Kasumi-1 (cell line): ENCODE data around the gene RELCH.
A peak's percentile ranks its signal among the peaks of the same experiment; 100 is the strongest.

Experiments used
- DNase-seq, 2 experiments: peaks; one replicate each; lab custom pipeline; 2025; lab: John Stamatoyannopoulos, UW

RELCH gene

GRCh38 chr18:62196079-62196478 lies 9.0 kb downstream of the RELCH start:
- DNase-seq, result no peak

DNA sequence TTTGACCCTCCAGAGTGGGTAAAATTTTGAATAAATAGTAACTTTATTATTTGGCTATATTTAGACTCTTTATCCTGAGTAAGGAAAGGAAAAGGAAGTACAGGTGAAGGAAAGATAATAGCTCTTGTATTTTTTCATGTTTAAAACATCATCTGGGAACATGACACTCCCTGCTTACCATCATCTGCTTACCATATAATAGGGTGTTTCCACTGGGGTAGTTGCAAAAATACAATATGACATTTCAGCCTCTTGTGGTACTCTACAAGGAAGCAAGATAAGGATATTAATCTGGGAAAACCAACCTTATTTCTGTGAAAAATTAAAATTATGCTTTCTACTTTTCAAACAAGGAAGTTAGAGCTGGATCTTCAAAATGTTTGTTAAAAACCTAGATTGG lies 9.9 kb downstream of the RELCH start:
- no peak for DNase-seq

GRCh38 chr18:62198259-62198658 lies 11.2 kb downstream of the RELCH start:
- DNase-seq, result no peak

- DNase-seq, result no peak
These were observed 12.6 kb downstream of the RELCH start for GRCh38 chr18:62199629-62200028.

- DNase-seq, result no peak
These were observed 13.3 kb downstream of the RELCH start for GRCh38 chr18:62200121-62200914.

DNA sequence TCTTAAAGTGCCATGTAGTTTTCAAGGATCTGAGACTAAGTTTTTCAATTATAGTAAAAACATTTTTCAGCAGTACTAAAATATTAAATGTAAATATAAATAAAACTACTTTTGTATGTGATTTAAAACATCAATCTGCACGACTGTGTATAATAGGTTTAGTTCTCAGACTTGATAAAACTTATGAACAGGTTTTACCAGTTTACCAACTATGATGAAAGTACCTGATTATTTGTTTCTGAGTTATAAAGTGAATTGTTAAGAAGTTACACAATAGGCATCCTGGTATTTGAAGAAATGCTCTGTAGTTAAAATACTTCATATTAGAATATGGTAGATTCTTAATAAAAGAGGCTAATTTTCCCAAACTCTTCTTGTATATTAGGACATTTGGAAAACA lies 14.8 kb downstream of the RELCH start:
- DNase-seq, result no peak

DNA sequence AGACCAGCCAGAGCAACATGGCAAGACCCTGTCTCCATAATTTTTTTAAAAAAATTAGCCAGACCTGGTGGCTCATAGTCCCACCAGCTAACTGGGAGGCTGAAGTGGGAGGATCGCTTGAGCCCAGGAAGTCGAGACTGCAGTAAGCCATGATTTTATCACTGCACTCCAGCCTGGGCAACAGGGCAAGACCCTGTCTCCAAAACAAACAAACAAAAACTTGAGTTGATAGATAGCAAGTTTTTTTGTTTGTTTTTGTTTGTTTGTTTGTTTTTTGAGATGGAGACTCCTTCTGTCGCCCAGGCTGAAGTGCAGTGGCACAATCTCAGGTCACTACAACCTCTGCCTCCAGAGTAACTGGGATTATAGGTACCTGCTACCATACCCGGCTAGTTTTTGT lies 18.8 kb downstream of the RELCH start:
- no peak for DNase-seq

- DNase-seq, result no peak
These were observed 19.5 kb downstream of the RELCH start for GRCh38 chr18:62206593-62206992.

DNA sequence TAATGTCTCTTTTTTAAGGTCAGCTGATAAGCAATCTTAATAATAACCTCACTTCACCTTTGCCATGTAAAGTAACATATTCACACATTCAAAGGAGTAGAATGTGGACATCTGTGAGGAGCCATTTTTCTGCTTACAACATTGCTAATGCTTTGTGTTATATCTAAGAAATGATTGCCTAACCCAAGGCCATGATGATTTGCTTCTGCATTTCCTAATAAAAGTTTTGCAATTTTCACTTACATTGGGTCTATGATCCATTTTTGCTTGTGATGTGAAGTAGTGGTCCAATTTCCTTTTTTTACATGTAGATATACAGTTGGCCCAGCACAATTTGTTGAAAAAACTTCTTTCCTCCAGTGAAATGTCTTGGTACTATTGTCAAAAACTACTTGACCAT lies 22.0 kb downstream of the RELCH start:
- no peak for DNase-seq

DNA sequence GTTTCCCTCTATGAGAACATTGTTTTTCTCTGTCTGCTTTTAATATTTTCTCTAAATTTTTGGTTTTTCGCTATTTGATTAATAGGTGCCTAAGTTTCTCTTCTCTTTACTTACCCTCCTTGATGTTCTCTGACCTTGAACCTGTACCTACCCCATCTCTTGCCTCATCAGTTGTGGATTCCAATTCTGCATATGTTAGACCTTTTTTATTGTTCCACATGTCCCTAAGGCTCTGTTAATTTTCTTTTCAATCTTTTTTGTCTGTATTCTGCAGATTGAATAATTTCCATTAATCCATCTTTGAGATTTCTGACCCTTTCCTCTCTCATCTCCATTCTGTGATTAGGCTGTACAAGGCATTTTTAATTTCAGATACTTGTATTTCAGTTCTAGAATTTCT lies 23.1 kb downstream of the RELCH start:
- DNase-seq, result no peak

DNA sequence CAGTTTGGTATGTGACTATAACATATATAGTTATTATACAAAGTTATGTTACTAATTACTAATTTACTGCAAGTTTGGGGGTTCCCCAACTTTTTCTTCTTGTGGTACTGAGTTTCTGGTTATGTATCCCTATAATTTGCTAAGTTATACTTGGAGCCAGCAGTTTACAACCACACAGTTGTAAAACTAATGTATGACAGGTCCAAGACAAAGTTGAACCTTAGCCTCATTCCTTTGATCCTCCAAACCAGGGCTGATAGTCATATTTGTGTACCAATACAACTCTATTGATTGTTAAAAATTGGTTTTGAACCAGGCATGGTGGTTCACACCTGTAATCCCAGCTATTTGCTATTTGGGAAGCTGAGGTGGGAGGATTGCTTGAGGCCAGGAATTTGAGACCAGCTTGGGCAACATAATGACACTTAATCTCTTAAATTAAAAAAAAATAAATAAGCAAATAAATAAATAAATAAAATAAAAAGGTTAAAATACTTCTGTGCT lies 24.3 kb downstream of the RELCH start:
- DNase-seq, result no peak

DNA sequence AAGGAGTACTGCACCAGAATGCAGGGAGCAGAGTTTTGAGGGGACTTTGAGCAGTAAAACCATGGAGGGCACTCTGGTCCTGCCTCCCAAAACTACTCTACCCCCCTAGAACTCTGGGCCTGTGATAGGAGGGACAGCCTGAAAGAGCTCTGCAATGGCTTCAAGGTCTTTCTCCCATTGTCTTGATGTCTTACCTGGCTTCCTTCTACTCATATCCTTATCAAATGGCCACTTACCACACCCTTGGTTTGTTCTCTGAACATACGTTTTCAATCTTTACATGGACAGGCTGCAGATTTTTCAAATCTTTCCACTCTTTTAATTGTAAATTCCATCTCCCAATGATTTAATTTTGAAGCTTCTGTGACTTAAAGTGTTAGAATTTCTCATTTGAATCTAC lies 27.7 kb downstream of the RELCH start:
- no peak for DNase-seq

DNA sequence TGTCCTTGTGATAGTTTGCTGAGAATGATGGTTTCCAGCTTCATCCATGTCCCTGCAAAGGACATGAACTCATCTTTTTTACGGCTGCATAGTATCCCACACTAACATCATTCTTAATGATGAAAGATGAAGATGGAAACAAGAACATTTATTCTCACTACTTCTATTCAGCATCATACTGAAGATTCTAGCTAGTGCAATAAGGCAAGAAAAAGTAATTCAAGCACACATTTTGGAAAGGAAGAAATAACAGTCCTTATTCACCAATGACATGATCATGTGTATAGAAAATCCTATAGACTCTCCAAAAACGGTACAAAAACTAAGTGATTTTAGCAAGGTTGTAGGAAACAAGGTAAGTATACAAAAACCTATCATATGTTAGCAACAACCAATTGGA lies 37.2 kb downstream of the RELCH start:
- no peak for DNase-seq

DNA sequence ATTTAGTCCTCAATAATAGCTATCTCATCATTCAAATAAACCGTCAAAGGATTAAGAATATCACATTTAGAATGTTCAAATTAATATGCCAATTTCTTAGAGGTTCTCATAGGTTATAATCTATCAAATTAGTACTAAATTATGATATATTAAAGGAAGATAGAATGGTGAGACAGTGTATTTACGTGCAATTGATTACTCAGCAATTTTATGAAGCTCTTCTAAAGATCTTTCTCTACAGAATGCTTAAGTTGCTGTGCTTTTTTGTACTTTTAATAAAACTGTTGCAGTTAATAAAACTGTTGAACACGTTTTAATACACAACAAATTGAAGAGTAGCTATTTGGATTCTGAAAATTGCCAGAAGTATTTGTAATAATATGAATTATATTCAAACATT lies 39.0 kb downstream of the RELCH start:
- DNase-seq, result no peak

GRCh38 chr18:62236252-62236651 lies 49.2 kb downstream of the RELCH start:
- no peak for DNase-seq

- DNase-seq, result no peak
These were observed 52.4 kb downstream of the RELCH start for GRCh38 chr18:62239475-62239874.

- DNase-seq, result no peak
These were observed 55.9 kb downstream of the RELCH start for GRCh38 chr18:62242955-62243354.

DNA sequence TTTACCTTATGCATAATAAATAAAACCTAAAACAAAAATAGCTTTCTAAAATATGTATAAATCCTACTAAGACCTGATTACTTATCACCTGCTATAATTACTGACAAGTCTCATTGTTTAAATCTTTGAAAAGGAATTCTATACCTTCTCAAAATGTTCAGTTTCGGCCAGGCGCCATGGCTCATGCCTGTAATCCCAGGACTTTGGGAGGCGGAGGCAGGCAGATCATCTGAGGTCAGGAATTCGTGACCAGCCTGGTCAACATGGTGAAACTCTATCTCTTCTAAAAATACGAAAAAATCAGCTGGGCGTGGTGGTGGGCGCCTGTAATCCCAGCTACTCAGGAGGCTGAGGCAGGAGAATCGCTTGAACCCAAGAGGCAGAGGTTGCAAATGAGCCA lies 58.1 kb downstream of the RELCH start:
- no peak for DNase-seq

GRCh38 chr18:62245699-62246098 lies 58.6 kb downstream of the RELCH start:
- DNase-seq, result peak in 1 of 2 experiments; percentile 26

DNA sequence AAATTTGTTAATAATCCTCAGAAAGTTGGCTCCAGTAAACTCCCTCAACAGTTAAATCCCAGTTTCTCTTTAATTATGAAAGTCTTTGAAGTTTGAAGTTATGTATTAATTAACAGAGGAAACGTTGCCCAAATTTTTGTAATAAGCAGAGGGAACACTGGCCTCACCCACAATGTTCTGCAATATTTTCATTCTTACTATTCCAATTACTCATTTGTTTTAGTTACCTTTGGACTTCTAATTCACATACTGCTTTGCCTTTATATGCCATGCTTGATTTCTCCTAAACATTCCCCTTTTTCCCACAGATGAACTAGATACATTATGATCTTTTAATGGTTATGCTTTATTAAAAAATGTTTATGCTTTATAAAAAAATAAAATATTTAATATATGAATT lies 61.3 kb downstream of the RELCH start:
- DNase-seq, result no peak

DNA sequence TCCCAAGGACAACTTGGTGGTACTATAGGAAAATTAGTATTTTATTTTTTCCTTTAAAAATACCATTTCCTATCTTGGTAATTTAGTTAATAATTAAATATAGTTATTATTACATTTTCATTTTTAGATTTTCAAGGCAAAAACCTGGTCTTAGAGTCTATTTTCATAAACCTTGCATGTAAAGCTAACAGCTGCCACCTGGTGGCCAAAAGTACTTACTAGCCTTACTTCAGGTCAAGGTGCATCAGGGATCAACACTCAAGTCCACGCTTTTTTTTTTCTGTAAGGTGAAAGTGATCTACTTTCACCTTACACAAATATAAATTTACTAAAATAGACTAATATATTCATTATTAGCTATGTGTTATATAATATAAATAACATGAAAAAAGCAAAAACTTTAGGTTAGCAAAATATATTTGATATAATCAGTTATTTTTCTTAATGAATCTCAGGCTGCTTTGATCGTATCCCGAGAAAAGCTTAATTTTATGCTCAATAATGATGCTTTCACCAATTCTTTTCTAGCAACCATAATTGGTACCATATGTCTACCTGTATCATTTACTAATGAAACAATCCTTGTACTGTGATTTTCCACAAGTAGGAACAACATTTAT lies 62.5 kb downstream of the RELCH start:
- peak; percentile 72 to 78 for DNase-seq

DNA sequence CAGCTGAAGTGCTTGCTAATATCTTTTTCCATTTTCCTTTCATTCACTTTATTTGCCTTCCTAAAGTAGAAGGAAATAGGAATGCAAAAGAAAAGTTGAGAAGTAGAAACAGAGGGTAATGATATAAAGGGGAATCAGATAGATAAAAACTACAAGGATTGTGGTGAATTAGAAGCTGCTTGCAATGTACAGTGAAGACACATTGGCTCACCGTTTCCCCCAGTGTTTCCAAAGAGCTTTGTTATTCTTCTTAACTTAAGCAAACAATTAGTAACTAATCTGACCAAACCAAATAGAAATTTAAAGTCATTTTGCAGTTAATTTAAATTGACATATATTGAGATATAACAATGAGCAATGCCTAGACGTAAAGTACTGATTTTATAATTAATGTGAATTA lies 63.4 kb downstream of the RELCH start:
- DNase-seq, result no peak

DNA sequence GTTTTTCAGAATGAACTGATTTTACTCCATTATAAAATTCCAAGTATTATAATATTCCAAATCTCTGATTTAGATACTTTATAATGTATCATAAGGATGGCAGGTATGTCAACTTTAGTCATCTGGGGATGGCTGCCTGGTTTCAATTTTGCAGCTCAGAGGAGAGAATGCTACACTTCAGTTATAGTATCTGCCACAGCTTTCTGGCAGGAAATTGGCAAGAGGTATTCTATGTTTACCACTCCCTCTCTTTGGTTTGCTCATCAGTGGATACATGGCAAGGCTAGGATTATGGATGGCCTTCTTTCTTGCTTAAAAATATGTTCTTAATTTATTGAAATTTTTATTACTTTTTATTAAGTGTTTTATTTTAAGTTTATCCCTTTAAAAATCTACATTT lies 71.0 kb downstream of the RELCH start:
- DNase-seq, result no peak

DNA sequence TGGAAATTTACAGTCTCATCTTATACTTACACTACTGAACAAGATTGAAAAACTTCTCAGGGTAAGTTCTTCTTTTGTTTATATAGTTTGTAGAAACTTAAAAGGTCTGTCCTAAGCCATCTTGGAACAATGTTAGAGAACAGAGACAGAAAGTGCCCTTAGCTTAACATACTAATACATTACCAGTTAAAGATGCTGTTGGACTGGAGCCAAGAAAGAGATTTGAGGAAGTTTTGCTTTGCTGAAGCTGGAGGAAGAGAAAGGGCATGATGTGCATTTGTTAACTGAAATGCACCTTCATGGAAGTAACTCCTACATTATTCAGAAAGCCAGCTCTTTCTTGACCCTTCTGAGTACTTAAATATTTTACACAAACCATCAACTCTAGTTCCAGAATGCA lies 71.6 kb downstream of the RELCH start:
- peak; percentile 71 to 76 for DNase-seq
